ENCODE measurements around the gene BAHCC1. TPM values are rescaled to one million over a fixed set of nuclear protein-coding genes. Genes with fewer than 3 reads are reported as not detected.
A peak's percentile ranks its signal among the peaks of the same experiment; 100 is the strongest.

BAHCC1 gene
- total and polyA plus RNA-seq, 2 of the 8 experiments (the other 6 are each of a cell fraction or from before 2014, with no cell fraction given) = 0.26 to 0.58 TPM

DNA sequence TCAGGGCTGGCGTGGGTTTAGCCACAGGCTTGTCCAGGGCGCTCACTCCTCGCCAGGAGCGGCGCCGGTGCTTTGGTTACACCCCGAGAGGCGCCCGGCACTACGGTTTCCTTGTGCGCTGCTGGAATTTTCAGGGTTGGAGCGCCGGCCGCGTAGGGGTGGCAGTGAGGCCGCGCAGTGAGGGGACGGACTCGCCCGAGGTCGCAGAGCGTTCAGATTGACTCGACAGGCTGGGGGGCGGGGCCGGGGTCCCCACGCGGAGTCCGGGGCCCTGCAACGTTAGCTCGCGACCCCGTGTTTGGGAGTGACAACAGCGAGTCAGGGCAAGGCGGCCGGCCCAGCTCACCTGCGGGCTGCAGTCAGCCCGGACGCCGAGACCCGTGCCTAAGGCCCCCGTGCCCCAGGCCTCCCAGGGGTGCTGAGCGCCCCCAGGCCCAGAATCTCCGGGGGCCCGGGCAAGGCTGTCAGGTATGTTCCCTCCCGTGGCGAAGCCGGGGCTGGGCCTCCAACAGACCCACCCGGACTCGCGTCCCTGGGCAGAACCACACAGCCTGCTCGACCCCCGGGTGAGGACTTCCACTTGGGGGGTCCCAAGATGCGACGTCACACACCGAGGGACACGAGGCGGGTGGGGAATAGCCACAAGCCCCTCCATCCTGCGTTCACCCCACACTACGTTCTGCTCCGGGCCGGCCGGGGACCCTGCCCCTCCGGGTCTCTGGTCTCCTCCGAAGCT, 118.7 kb downstream of the BAHCC1 start (continued):
- no peak for TF ChIP-seq YY1 (IDR thresholded peaks at IDR 0.05; ENCODE audit: low read depth, low read length)
- TF ChIP-seq, protein P1, sequence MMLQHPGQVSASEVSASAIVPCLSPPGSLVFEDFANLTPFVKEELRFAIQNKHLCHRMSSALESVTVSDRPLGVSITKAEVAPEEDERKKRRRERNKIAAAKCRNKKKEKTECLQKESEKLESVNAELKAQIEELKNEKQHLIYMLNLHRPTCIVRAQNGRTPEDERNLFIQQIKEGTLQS (IDR thresholded peaks at IDR 0.05; ENCODE audit: insufficient read depth, low read depth, low read length) = no peak
- TF ChIP-seq TEAD4 (IDR thresholded peaks at IDR 0.05; ENCODE audit: low read depth, low read length) = no peak; the same call in 1 of the 2 replicates
- no peak for TF ChIP-seq TAF7 (optimal IDR thresholded peaks at IDR 0.05; ENCODE audit: borderline replicate concordance, low read depth, low read length)
- peak; percentile 38 for TF ChIP-seq KDM4A (IDR thresholded peaks at IDR 0.05; ENCODE audit: low read depth, low read length, severe bottlenecking)
- TF ChIP-seq SIX5 (IDR thresholded peaks at IDR 0.05; ENCODE audit: low read depth, low read length) = no peak
- no peak for TF ChIP-seq POU5F1 (IDR thresholded peaks at IDR 0.05; ENCODE audit: low read depth, low read length)
- no peak for TF ChIP-seq GTF2F1 (IDR thresholded peaks at IDR 0.05; ENCODE audit: borderline replicate concordance, low read depth, low read length)
- TF ChIP-seq, protein P2, sequence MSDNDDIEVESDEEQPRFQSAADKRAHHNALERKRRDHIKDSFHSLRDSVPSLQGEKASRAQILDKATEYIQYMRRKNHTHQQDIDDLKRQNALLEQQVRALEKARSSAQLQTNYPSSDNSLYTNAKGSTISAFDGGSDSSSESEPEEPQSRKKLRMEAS (IDR thresholded peaks at IDR 0.05) = no peak
- 0 out of 2 replicates have a peak, but pooled peaks have one; percentile 5 for TF ChIP-seq TBP (IDR thresholded peaks at IDR 0.05; ENCODE audit: low read depth, low read length)
- TF ChIP-seq TAF1 (IDR thresholded peaks at IDR 0.05; ENCODE audit: low read depth, low read length) = peak; percentile 14
- TF ChIP-seq RAD21 (IDR thresholded peaks at IDR 0.05 in 1 of 2, conservative IDR thresholded peaks at IDR 0.05 in 1 of 2; ENCODE audit: low read depth in 2 of 2, low read length in 2 of 2) = no peak

Data from H1 (cell line).